IPS-18c (cell line): ENCODE results near the gene NDUFB6.
A peak's percentile ranks its signal among the peaks of the same experiment; 100 is the strongest.
"Not testable (repeated sequence)": the region's sequence is repeated elsewhere in the genome, so short reads cannot be mapped to it uniquely, and the experiment has no call there.

Experiments used
- H3K4me3 ChIP-seq: 2 replicates; pipeline ENCODE4 v1.7.0; 2013; ENCODE audit warnings: low read depth, mild to moderate bottlenecking, low read length, moderate library complexity; ENCODE audit not compliant: insufficient read depth
- H3K9me3 ChIP-seq: one replicate; pipeline ENCODE4 v1.6.1; 2013; ENCODE audit warnings: mild to moderate bottlenecking, low read length, moderate library complexity; ENCODE audit not compliant: control insufficient read depth, insufficient read depth

Gene NDUFB6

GRCh38 chr9:32577316-32577715 is 4.4 kb upstream of the NDUFB6 start:
- no peak overlapping the region for H3K4me3 ChIP-seq
- no peaks in the 10 kb centered on the region for H3K9me3 ChIP-seq

- Histone ChIP-seq H3K4me3 (no peak overlapping the region), H3K9me3 (no peaks in the 10 kb centered on the region)
These were observed 1.9 kb upstream of the NDUFB6 start for GRCh38 chr9:32574858-32575257.

- Histone ChIP-seq H3K4me3 (no peak overlapping the region), H3K9me3 (no peaks in the 10 kb centered on the region)
These were observed 862 bp upstream of the NDUFB6 start for GRCh38 chr9:32573821-32574220.

GRCh38 chr9:32571969-32572899 is 725 bp downstream of the NDUFB6 start:
- Histone ChIP-seq H3K9me3 (no peaks in the 10 kb centered on the region), H3K4me3 (peak overlapping the region; percentile 95)

GRCh38 chr9:32570262-32570661 is 2.7 kb downstream of the NDUFB6 start:
- Histone ChIP-seq H3K9me3 (no peaks in the 10 kb centered on the region), H3K4me3 (no peak overlapping the region)

GRCh38 chr9:32566770-32567169 is 6.2 kb downstream of the NDUFB6 start:
- peaks cover 3% of the 10 kb centered on the region for H3K9me3 ChIP-seq

GRCh38 chr9:32565967-32566366 is 7.0 kb downstream of the NDUFB6 start:
- H3K4me3 ChIP-seq, result no peak overlapping the region
- H3K9me3 ChIP-seq, result peaks cover 3% of the 10 kb centered on the region

More at GRCh38 chr9:32566770-32567169, 6.2 kb downstream of the NDUFB6 start:
- H3K4me3 ChIP-seq, result no peak overlapping the region

GRCh38 chr9:32558408-32558934 is 14.5 kb downstream of the NDUFB6 start:
- Histone ChIP-seq H3K9me3 (peaks cover 3% of the 10 kb centered on the region), H3K4me3 (no peak overlapping the region)

GRCh38 chr9:32554591-32554990 is 18.4 kb downstream of the NDUFB6 start:
- H3K4me3 ChIP-seq, result no peak overlapping the region

GRCh38 chr9:32554107-32554506 is 18.9 kb downstream of the NDUFB6 start:
- Histone ChIP-seq H3K9me3 (no peaks in the 10 kb centered on the region), H3K4me3 (no peak overlapping the region)

More at GRCh38 chr9:32554591-32554990, 18.4 kb downstream of the NDUFB6 start:
- H3K9me3 ChIP-seq, result no peaks in the 10 kb centered on the region

GRCh38 chr9:32552172-32552872 is 20.6 kb downstream of the NDUFB6 start, which contains the start of the genes SMIM27 and TOPORS:
SMIM27 (plus strand) TSS chr9:32552327; CDS start chr9:32552435, 108 bp downstream.
TOPORS (minus strand) TSS chr9:32552586; CDS start chr9:32552436, 150 bp downstream.
- Histone ChIP-seq H3K4me3 (peak within 1 kb of the TSS; percentile 92), H3K9me3 (no peaks in the 10 kb centered on the region)

GRCh38 chr9:32551276-32552051 is 21.5 kb downstream of the NDUFB6 start:
- Histone ChIP-seq H3K9me3 (no peaks in the 10 kb centered on the region), H3K4me3 (peak overlapping the region; percentile 92)

- H3K9me3 ChIP-seq, result no peaks in the 10 kb centered on the region
- peak overlapping the region; percentile 92 for H3K4me3 ChIP-seq
These were observed 22.2 kb downstream of the NDUFB6 start for GRCh38 chr9:32550562-32551275.

- Histone ChIP-seq H3K4me3 (peak overlapping the region; percentile 92), H3K9me3 (no peaks in the 10 kb centered on the region)
These were observed 22.8 kb downstream of the NDUFB6 start for GRCh38 chr9:32550150-32550561.

GRCh38 chr9:32548213-32548612 is 24.7 kb downstream of the NDUFB6 start:
- not testable (repeated sequence) for H3K9me3 ChIP-seq, H3K4me3 ChIP-seq

GRCh38 chr9:32545884-32546283 is 27.1 kb downstream of the NDUFB6 start:
- no peak overlapping the region for H3K4me3 ChIP-seq
- no peaks in the 10 kb centered on the region for H3K9me3 ChIP-seq
